Activated CD4-positive, alpha-beta memory T cell treated with anti-CD3 and anti-CD28 coated beads, Interleukin-2, amount 10 ng/mL, durations not matched to agents 7 days and 5 days (primary cell): ENCODE results near the gene HEBP2. TPM values are rescaled to one million over a fixed set of nuclear protein-coding genes. Genes with fewer than 3 reads are reported as not detected.

Source experiments
- CTCF ChIA-PET: fragments of 350-600 bp; sonication (Branson Sonifier 250); formaldehyde crosslinking; loops from one replicate; lab custom pipeline; 2021; ENCODE audit warnings: antibody characterized with exemption, inconsistent platforms; lab: Charles Lee
- POLR2A ChIA-PET: fragments of 350-600 bp; sonication (Branson Sonifier 250); formaldehyde crosslinking; loops from one replicate; lab custom pipeline; 2021; ENCODE audit warnings: antibody characterized with exemption; lab: Charles Lee
- DNase-seq: peaks from one replicate; pipeline ENCODE4 v3.0.0-alpha.2; 2020
- H3K27ac Mint-ChIP-seq: one replicate; pipeline ENCODE4 v1.8.0; 2021; ENCODE audit warnings: mild to moderate bottlenecking, mixed read lengths
- H3K27me3 Mint-ChIP-seq: one replicate; pipeline ENCODE4 v1.8.0; 2021; ENCODE audit warnings: mixed read lengths
- H3K36me3 Mint-ChIP-seq: one replicate; pipeline ENCODE4 v1.8.0; 2021; ENCODE audit warnings: low read depth, mixed read lengths
- H3K4me1 Mint-ChIP-seq: one replicate; pipeline ENCODE4 v1.8.0; 2021; ENCODE audit warnings: mixed read lengths
- H3K4me3 Mint-ChIP-seq: one replicate; pipeline ENCODE4 v1.8.0; 2021; ENCODE audit warnings: mild to moderate bottlenecking, mixed read lengths
- H3K9me3 Mint-ChIP-seq: one replicate; pipeline ENCODE4 v1.8.0; 2021; ENCODE audit warnings: mixed read lengths
- total RNA-seq, 2 experiments: library from RNA; stranded (reverse); gene quantifications; one replicate each; pipeline ENCODE4 v1.2.3, GENCODE V29; 2021

Gene HEBP2
- total RNA-seq, 2 experiments from 2014 or later: 69.5 to 70.3 TPM

DNA sequence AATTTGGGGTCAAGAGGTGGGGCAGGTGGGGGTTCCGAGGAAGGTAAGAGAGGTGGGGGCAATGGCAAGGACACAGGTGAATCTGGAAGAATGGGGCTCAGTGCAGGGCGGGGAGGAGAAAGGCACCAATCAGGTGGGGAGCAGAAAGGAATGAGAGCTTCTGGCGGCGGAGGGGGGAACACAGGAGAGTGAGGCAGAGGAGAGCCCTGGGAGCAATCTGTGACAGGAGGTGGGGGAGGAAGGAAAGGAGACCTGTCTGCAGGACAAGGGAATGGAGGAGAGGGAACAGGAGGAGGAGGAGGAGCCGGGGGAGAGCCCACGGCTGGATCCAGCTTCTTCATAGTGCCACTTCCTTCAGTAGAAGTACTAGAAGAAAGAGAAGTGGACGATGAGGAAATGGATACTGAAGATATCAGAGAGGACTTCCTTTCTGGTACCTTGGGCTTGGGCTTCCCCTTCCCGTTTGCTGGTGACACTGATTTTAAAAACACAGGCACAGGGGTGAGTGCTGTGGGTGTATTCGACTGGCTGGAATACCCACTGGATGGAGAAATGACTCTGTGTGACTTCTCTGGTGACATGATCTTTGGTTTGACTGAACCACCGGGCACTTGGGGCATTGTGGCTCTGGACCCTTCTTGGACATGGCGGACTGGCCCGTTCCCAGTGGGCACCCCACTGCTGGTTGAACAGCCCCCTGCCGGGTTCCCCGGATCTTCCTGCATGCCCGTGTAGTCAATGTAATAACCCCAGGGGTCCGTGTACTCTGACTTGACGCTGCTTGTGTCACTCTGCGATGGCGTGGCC lies 27.4 kb downstream of the HEBP2 start:
- no peak for DNase-seq
- H3K4me3 Mint-ChIP-seq: no peak overlapping the region
- peaks cover 2% of the 10 kb centered on the region for H3K27me3 Mint-ChIP-seq
- POLR2A ChIA-PET: interaction anchor here (1.1 kb wide), 1 partner anchor 24 kb away, joined by 4 read pairs; no protein-coding TSS in a partner anchor
- no peak overlapping the region for H3K27ac Mint-ChIP-seq
- no peaks in the 10 kb centered on the region for H3K9me3 Mint-ChIP-seq
- no peaks in the 10 kb centered on the region for H3K4me1 Mint-ChIP-seq
- H3K36me3 Mint-ChIP-seq: no peaks in the 10 kb centered on the region
- CTCF ChIA-PET: interaction anchor here (1.1 to 8.6 kb wide), 6 partner anchors 68 to 335 kb away, joined by 3 to 91 read pairs (median 4); partner anchors contain the start of gene NHSL1

DNA sequence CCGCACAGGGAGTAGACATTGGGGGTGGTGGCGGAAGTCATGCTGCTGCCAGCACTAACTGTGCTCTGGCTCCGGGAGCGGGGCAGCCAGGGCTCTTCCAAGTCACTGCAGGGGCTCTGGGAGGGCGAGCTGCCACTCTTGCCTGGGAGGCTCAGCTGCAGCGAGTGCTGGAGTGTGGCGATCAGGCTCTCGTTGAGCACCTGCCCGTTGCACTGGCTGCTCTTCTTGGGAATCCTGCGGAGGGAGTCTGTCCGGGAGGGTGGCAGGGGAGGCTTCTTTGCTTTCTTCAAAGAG lies 28.0 kb downstream of the HEBP2 start:
- Mint-ChIP-seq H3K36me3 (no peaks in the 10 kb centered on the region), H3K4me3 (no peak overlapping the region), H3K27ac (no peak overlapping the region), H3K9me3 (no peaks in the 10 kb centered on the region), H3K4me1 (no peaks in the 10 kb centered on the region), H3K27me3 (peaks cover 2% of the 10 kb centered on the region)
- CTCF ChIA-PET: interaction anchor here (1.2 kb wide), 1 partner anchor 77 kb away, joined by 5 read pairs; no protein-coding TSS in a partner anchor
- POLR2A ChIA-PET: no interaction called here
- no peak for DNase-seq

DNA sequence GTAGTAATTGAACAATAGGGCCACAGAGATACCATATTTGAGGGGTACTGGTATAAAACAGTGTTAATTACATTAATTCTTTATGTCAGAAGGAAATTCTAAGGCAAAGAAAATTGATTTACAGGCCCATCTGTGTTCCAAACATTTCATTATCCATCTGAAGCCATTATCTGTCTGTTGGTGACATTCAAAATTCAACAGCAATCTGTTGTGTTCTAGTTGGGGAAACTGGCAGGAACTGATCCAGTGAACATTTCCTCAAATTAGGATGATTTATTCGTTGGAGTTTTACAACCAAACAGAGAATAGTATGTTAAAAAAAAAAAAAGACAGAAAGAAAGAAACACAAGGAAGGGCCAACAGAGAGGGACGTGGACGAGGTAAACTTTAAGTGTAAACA lies 30.1 kb downstream of the HEBP2 start:
- no peaks in the 10 kb centered on the region for H3K36me3 Mint-ChIP-seq
- H3K9me3 Mint-ChIP-seq: no peaks in the 10 kb centered on the region
- H3K27ac Mint-ChIP-seq: no peak overlapping the region
- ChIA-PET CTCF (interaction anchor here (0.8 kb wide), 1 partner anchor 86 kb away, joined by 3 read pairs; no protein-coding TSS in a partner anchor), POLR2A (no interaction called here)
- H3K4me3 Mint-ChIP-seq: no peak overlapping the region
- peaks cover 2% of the 10 kb centered on the region for H3K27me3 Mint-ChIP-seq
- no peaks in the 10 kb centered on the region for H3K4me1 Mint-ChIP-seq
- DNase-seq: no peak

DNA sequence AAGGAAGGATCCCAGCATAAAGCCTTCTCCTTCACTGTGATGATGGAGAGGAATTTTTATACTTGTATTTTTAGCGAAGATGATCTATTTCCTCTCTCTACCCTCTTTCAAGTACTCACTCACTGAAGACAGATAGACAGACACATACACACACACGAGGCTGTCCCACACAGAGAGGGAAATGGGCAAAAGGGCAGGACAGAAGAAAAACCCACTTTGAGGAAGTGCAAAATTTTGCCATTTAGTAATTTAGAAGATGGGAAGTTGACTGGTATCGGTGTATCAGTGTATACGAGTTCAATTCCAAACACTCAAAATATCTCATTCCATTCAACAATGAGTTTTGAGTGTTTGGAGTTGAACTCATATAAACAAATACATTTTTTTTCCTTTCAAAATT lies 30.9 kb downstream of the HEBP2 start:
- POLR2A ChIA-PET: no interaction called here
- H3K27ac Mint-ChIP-seq: no peak overlapping the region
- H3K4me3 Mint-ChIP-seq: no peak overlapping the region
- no peaks in the 10 kb centered on the region for H3K27me3 Mint-ChIP-seq
- DNase-seq: no peak
- H3K36me3 Mint-ChIP-seq: no peaks in the 10 kb centered on the region
- no peaks in the 10 kb centered on the region for H3K9me3 Mint-ChIP-seq
- CTCF ChIA-PET: interaction anchor here (2.0 to 2.4 kb wide), 2 partner anchors 74 to 86 kb away, joined by 4 to 15 read pairs; no protein-coding TSS in a partner anchor
- no peaks in the 10 kb centered on the region for H3K4me1 Mint-ChIP-seq

DNA sequence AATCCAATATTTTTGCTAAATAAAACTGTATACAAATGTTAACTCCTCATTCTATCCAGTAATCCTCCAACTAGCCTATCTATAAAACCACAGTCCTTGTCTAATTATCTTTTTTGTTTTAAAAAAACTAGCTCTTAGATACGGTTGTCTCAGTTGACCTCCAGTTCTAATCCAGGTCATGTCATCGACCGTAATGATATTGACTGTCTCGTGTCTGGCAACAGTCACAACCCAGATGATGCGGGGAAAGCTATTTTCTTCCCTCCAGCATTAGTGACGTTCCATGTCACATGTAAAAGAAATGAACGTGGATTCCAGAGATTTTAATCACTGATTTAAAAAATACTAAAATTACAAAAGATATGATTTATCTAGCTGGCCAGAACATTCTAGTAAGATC lies 35.5 kb downstream of the HEBP2 start:
- Mint-ChIP-seq H3K27me3 (no peaks in the 10 kb centered on the region), H3K9me3 (no peaks in the 10 kb centered on the region), H3K4me3 (no peak overlapping the region), H3K36me3 (no peaks in the 10 kb centered on the region), H3K27ac (no peak overlapping the region), H3K4me1 (no peaks in the 10 kb centered on the region)
- ChIA-PET CTCF (interaction anchor here (1.1 to 1.2 kb wide), 2 partner anchors 10 to 68 kb away, joined by 3 read pairs; no protein-coding TSS in a partner anchor), POLR2A (no interaction called here)
- DNase-seq: no peak

DNA sequence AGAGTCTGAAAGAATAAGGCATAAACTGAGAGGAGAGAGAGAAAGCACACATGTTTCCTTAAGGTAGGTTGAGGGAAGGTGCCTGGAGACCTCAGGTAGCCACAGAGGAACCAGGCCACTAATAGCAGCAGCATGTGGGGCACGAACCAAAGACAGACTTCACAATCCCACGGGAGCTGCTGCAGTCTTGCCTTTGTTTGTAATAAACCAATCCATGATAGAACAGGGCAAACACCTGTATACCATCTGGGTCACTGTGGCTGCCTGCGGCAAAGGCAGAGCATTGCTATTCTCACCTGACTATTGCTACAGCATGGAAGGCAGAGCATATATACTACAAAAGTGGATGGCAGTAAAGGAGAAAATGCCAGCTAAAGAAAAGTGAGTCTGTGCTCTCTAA lies 36.3 kb downstream of the HEBP2 start:
- Mint-ChIP-seq H3K36me3 (no peaks in the 10 kb centered on the region), H3K27ac (no peak overlapping the region), H3K4me1 (no peaks in the 10 kb centered on the region), H3K4me3 (no peak overlapping the region), H3K27me3 (no peaks in the 10 kb centered on the region), H3K9me3 (no peaks in the 10 kb centered on the region)
- DNase-seq: no peak
- CTCF ChIA-PET: interaction anchor here (1.2 kb wide), 1 partner anchor 67 kb away, joined by 3 read pairs; no protein-coding TSS in a partner anchor
- POLR2A ChIA-PET: no interaction called here

DNA sequence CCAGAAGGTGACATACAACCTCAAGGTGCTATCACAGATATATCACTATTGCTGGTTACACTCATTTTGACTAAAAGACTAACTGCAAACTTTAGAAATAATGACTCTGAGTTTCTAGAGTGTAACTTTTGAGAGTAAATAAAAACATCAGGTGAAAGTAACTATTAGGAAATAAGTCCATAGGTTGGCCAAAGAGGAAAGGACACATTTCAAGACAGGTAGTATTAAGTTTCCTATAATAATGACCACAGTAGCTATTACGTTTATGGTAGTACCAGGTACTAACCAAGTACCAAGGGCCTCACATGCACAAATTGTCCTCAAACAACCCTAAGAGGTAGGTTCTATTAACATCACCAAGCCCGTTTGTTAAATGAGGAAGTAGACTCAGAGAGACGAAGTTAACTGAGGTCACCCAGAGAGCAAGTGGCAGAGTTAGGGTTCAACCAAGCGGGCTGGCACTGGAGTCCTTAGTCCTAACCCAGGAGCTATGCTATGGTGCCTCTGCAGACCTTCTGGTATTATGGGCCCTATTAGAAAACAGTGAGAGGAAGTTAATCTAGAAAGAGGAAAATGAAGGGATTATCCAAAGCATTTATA lies 36.8 kb downstream of the HEBP2 start:
- DNase-seq: no peak
- no peak overlapping the region for H3K4me3 Mint-ChIP-seq
- no peak overlapping the region for H3K27ac Mint-ChIP-seq
- no peaks in the 10 kb centered on the region for H3K36me3 Mint-ChIP-seq
- POLR2A ChIA-PET: no interaction called here
- H3K4me1 Mint-ChIP-seq: no peaks in the 10 kb centered on the region
- H3K9me3 Mint-ChIP-seq: no peaks in the 10 kb centered on the region
- CTCF ChIA-PET: interaction anchor here (1.9 kb wide), 1 partner anchor 68 kb away, joined by 4 read pairs; no protein-coding TSS in a partner anchor
- no peaks in the 10 kb centered on the region for H3K27me3 Mint-ChIP-seq

DNA sequence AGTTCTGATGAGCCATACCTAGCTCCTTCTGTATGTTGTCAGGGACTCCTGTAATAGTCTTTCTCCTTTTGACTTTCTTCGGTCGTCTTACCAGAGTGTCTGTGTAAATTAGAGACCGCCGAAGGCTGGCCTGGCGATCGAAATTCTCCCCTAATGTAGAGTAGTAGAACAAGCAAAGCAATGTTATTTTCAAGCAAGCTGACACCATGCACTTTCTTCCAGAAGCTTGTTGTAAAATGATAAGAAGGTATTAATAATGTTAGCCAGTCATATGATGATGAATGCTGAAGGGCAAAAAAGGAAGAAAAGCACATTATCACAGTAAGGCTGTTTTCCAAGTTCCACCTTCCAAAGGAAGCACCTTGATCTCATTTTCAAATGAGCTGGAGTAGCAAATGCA lies 37.9 kb downstream of the HEBP2 start:
- DNase-seq: no peak
- Mint-ChIP-seq H3K36me3 (no peaks in the 10 kb centered on the region), H3K27ac (no peak overlapping the region), H3K4me1 (no peaks in the 10 kb centered on the region), H3K27me3 (no peaks in the 10 kb centered on the region), H3K4me3 (no peak overlapping the region), H3K9me3 (no peaks in the 10 kb centered on the region)
- ChIA-PET CTCF (interaction anchor here (0.5 to 1.9 kb wide), 4 partner anchors 14 to 67 kb away, joined by 3 to 4 read pairs (median 4); no protein-coding TSS in a partner anchor), POLR2A (no interaction called here)

DNA sequence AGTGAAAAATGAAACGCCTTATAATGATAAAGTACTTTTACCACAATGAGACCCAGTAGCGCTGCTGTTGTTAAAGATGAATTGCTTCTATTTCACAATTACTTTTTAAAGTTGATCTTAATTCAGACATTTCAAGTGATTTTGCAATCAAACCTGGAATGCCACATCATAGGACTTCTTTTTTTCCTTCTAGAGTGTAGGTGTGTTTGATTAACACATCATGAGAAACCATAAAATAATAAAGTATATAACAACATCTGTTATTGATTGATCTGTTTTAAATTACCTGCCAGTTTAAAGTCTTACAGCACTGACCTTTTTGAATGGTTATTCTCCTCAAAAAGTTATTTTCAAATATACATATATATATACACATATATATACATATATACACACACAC lies 38.6 kb downstream of the HEBP2 start:
- Mint-ChIP-seq H3K9me3 (no peaks in the 10 kb centered on the region), H3K36me3 (no peaks in the 10 kb centered on the region), H3K4me3 (no peak overlapping the region), H3K4me1 (no peaks in the 10 kb centered on the region), H3K27ac (no peak overlapping the region), H3K27me3 (no peaks in the 10 kb centered on the region)
- POLR2A ChIA-PET: no interaction called here
- DNase-seq: no peak
- CTCF ChIA-PET: interaction anchor here (1.0 to 1.7 kb wide), 2 partner anchors 13 to 14 kb away, joined by 3 to 4 read pairs; no protein-coding TSS in a partner anchor

DNA sequence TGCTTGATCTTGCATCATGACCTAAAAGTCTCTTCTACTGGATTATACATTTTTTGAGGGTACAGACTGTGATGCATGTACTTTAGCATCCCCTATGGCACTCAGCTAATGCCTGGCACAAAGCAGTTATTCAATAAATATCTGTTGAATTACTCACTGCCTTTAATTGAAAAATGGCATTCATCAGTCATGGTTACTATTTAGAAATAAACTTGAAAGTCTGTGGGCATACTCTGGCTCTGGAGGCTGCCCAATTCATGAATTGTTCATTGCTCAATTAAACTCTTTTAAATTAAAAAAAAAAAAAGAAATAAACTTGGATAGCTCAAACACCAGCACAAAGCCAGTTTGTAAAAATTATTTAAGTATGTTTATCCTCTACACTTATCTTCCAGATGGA lies 40.0 kb downstream of the HEBP2 start:
- H3K36me3 Mint-ChIP-seq: no peaks in the 10 kb centered on the region
- H3K4me3 Mint-ChIP-seq: no peak overlapping the region
- H3K27ac Mint-ChIP-seq: no peak overlapping the region
- H3K27me3 Mint-ChIP-seq: no peaks in the 10 kb centered on the region
- no peaks in the 10 kb centered on the region for H3K4me1 Mint-ChIP-seq
- ChIA-PET POLR2A (no interaction called here), CTCF (interaction anchor here (3.0 kb wide), 1 partner anchor 65 kb away, joined by 8 read pairs; no protein-coding TSS in a partner anchor)
- no peaks in the 10 kb centered on the region for H3K9me3 Mint-ChIP-seq
- no peak for DNase-seq

DNA sequence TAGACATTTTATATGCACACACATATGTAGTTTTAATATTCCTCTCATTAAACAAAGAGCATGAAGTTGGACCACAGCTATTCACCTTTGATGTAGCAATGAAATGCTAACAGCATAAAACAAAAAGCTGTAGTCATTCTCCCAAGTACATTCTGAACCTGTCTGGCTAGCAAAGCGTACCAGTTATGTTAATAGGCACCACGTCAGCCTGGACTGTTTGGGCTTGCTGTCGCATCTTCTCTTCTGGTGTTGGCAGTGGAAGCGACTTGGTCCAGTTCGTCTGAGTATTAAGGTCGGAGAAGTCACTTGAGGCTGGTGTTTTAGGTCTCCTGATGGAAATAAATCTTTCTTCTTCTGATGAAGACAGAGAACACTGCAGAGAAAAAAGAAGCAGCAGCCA lies 42.8 kb downstream of the HEBP2 start:
- ChIA-PET POLR2A (interaction anchor here (2.1 kb wide), 1 partner anchor 9 kb away, joined by 7 read pairs; no protein-coding TSS in a partner anchor), CTCF (interaction anchor here (0.6 to 3.0 kb wide), 2 partner anchors 62 to 315 kb away, joined by 3 to 8 read pairs; no protein-coding TSS in a partner anchor)
- Mint-ChIP-seq H3K27ac (no peak overlapping the region), H3K9me3 (no peaks in the 10 kb centered on the region), H3K4me3 (no peak overlapping the region), H3K27me3 (no peaks in the 10 kb centered on the region), H3K36me3 (no peaks in the 10 kb centered on the region), H3K4me1 (peaks cover 7% of the 10 kb centered on the region)
- no peak for DNase-seq

DNA sequence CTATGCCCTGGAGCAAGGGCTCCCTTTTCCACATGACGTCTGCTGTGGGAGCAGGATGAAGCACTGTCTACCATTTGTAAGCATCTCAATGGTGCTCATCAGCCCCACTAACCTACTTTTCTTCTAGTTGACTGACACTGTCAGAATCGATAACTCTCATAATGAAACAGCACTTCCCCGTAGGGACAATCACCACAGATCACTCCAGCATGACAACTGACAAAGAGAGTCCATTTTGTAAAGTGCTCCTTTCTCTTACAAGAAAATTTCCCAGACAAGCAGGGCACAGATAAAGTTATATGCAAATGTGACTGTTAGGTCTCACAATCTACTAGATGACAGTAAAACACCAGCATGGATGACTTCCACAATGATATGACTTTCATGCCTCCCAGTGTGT lies 46.4 kb downstream of the HEBP2 start:
- POLR2A ChIA-PET: interaction anchor here (1.1 kb wide), 1 partner anchor 450 kb away, joined by 3 read pairs; no protein-coding TSS in a partner anchor
- H3K4me3 Mint-ChIP-seq: no peak overlapping the region
- no peaks in the 10 kb centered on the region for H3K27me3 Mint-ChIP-seq
- H3K36me3 Mint-ChIP-seq: no peaks in the 10 kb centered on the region
- H3K9me3 Mint-ChIP-seq: no peaks in the 10 kb centered on the region
- DNase-seq: no peak
- peaks cover 21% of the 10 kb centered on the region for H3K4me1 Mint-ChIP-seq
- CTCF ChIA-PET: interaction anchor here (1.4 kb wide), 1 partner anchor 335 kb away, joined by 3 read pairs; no protein-coding TSS in a partner anchor
- no peak overlapping the region for H3K27ac Mint-ChIP-seq

DNA sequence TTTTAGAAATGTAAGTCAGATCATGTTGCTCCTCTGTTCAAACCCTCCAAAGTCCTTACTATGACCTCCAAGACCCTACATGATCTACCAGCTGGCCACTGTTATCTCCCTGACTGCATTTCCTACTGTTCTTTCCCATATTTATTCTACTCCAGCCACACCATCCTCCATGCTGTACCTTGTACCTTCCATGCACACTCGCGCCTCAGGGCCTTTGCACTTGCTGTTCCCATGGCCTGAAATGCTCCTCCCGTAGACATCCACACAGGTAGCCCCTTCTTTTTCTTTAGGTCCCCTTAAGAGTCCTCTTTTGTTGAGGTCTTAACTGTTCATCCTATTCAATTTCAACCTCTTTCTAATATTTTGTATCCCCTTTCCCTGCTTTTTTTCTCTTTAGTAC lies 47.0 kb downstream of the HEBP2 start:
- no peak for DNase-seq
- ChIA-PET POLR2A (no interaction called here), CTCF (interaction anchor here (0.6 to 0.9 kb wide), 2 partner anchors 66 to 218 kb away, joined by 3 to 5 read pairs; no protein-coding TSS in a partner anchor)
- Mint-ChIP-seq H3K4me1 (peaks cover 27% of the 10 kb centered on the region), H3K36me3 (no peaks in the 10 kb centered on the region), H3K27me3 (no peaks in the 10 kb centered on the region), H3K4me3 (no peak overlapping the region), H3K9me3 (no peaks in the 10 kb centered on the region), H3K27ac (no peak overlapping the region)
